ENCODE data around the gene TIMELESS.

TIMELESS gene

DNA sequence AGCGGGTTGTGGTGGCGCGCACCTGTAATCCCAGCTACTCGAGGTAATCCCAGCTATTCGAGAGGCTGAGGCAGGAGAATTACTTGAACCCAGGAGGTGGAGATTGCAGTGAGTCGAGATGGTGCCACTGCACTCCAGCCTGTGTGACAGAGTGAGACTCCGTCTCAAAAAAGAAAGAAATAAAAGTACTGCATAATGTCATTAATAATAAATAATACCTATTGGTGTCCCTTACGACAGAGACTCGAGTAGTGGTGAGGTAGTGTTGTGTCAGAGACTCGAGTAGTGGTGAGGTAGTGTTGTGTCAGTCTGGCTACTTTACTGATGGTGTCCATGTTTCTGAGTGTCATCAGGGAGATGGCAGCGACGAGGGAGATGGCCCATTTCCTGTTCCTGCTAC lies 37.5 kb upstream of the TIMELESS start:
- TF ChIP-seq SIN3A (IDR thresholded peaks at IDR 0.05; ENCODE audit: borderline replicate concordance, insufficient read depth, low read length) = no peak
- TF ChIP-seq REST (IDR thresholded peaks at IDR 0.05; ENCODE audit: insufficient read depth in 1 of 2, low read depth in 2 of 2, low read length in 2 of 2) = no peak
- TF ChIP-seq FOXP2 (optimal IDR thresholded peaks at IDR 0.05; ENCODE audit: borderline replicate concordance, extremely low read depth, extremely low read length, insufficient read depth) = no peak

DNA sequence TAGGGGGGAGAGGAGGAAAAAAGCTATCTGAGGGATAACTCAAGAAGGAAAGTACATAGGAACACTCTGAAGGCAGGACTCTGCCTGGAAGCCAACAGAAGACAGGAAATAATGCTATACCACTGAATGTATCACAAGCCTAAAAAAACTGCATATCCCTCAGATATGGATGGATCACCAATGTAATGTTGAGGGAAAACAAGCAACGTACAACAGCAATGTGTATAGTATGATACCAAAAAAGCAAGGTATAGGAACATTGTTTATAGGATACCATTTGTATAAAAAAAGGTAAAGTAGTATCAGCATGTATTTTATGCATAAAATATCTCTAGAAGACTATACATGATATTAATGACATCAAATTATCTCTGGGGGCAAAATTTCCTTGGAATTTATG lies 35.3 kb upstream of the TIMELESS start:
- TF ChIP-seq FOXP2 (optimal IDR thresholded peaks at IDR 0.05; ENCODE audit: borderline replicate concordance, extremely low read depth, extremely low read length, insufficient read depth) (no peak), REST (IDR thresholded peaks at IDR 0.05; ENCODE audit: insufficient read depth in 1 of 2, low read depth in 2 of 2, low read length in 2 of 2) (no peak), SIN3A (IDR thresholded peaks at IDR 0.05; ENCODE audit: borderline replicate concordance, insufficient read depth, low read length) (no peak), TAF1 (IDR thresholded peaks at IDR 0.05; ENCODE audit: borderline replicate concordance, insufficient read depth, low read length) (no peak), POLR2AphosphoS5 (IDR thresholded peaks at IDR 0.05; ENCODE audit: low read depth, low read length) (no peak)

DNA sequence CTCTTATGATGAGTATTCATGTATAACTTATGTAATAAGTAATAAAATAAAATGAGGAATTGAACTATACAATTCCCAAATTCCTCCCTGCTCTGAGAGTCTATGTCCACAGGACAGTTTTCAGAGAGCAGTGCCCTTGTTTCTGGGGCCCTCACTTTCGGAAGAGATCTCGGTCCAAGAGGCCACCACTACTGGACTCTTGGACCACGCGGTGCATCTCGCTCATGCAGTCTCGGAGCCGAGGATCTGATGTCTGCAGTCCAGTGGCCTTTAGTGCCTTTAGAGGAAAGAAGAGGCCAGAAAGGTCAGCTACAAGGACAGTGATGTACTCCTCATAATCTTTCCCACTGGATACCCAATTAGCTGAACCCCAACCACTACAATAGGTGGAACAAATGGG lies 30.4 kb upstream of the TIMELESS start:
- no peak for TF ChIP-seq FOXP2 (optimal IDR thresholded peaks at IDR 0.05; ENCODE audit: borderline replicate concordance, extremely low read depth, extremely low read length, insufficient read depth)
- TF ChIP-seq POLR2AphosphoS5 (IDR thresholded peaks at IDR 0.05; ENCODE audit: low read depth, low read length) = no peak
- no peak for TF ChIP-seq SIN3A (IDR thresholded peaks at IDR 0.05; ENCODE audit: borderline replicate concordance, insufficient read depth, low read length)
- no peak for TF ChIP-seq REST (IDR thresholded peaks at IDR 0.05; ENCODE audit: insufficient read depth in 1 of 2, low read depth in 2 of 2, low read length in 2 of 2)

GRCh38 chr12:56477521-56478225 lies 28.4 kb upstream of the TIMELESS start:
- TF ChIP-seq POLR2AphosphoS5 (IDR thresholded peaks at IDR 0.05; ENCODE audit: low read depth, low read length) (no peak), TAF1 (IDR thresholded peaks at IDR 0.05; ENCODE audit: borderline replicate concordance, insufficient read depth, low read length) (no peak), REST (IDR thresholded peaks at IDR 0.05; ENCODE audit: insufficient read depth in 1 of 2, low read depth in 2 of 2, low read length in 2 of 2) (no peak), SIN3A (IDR thresholded peaks at IDR 0.05; ENCODE audit: borderline replicate concordance, insufficient read depth, low read length) (no peak), FOXP2 (optimal IDR thresholded peaks at IDR 0.05; ENCODE audit: borderline replicate concordance, extremely low read depth, extremely low read length, insufficient read depth) (no peak)

DNA sequence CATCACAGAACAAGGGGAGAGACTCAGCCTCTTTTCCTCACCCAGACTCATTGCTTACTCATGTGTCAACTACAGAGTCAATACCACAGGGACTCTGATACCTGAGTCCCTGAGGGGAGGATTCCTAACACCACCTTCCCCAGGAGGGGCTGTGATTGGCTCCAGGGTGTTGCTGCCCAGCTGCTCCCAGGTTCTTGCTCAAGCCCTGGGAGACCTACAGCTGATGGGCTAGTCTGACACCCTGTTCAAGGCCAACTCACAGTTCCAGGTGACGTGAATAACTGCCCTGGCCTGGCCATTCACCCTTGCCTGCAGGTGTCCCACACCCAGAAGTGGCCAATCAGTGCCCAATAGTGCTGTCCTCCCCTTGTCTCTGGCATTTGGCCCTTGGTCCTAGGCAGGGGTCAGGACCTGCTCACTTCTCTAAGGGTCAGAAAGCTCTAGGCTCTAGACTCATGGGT lies 27.8 kb upstream of the TIMELESS start:
- TF ChIP-seq POLR2AphosphoS5 (IDR thresholded peaks at IDR 0.05; ENCODE audit: low read depth, low read length) (no peak), SIN3A (IDR thresholded peaks at IDR 0.05; ENCODE audit: borderline replicate concordance, insufficient read depth, low read length) (no peak), REST (IDR thresholded peaks at IDR 0.05; ENCODE audit: insufficient read depth in 1 of 2, low read depth in 2 of 2, low read length in 2 of 2) (no peak), FOXP2 (optimal IDR thresholded peaks at IDR 0.05; ENCODE audit: borderline replicate concordance, extremely low read depth, extremely low read length, insufficient read depth) (no peak), TAF1 (IDR thresholded peaks at IDR 0.05; ENCODE audit: borderline replicate concordance, insufficient read depth, low read length) (no peak)
